SK-N-SH treated with all-trans-retinoic acid at 6 μM for 48 hours (cell line): Measurements from ENCODE around the gene KRT84.

ENCODE experiments used
- ATAC-seq: fragments of 200-7000 bp; cut with Tn5 transposase; 3 replicates; pipeline ENCODE4 v1.9.1; 2020; ENCODE audit warnings: mild to moderate bottlenecking, moderate library complexity
- ARNTL ChIP-seq: fragments of 450-650 bp; formaldehyde crosslinking; IDR thresholded peaks from 2 replicates; pipeline ENCODE4 v1.5.0; 2020; ENCODE audit warnings: low read depth, mild to moderate bottlenecking, moderate library complexity, borderline replicate concordance
- BACH2 ChIP-seq: fragments of 250-450 bp; sonication (Bioruptor Pico); IDR thresholded peaks from 2 replicates; pipeline ENCODE4 v1.9.0; 2021; ENCODE audit warnings: mild to moderate bottlenecking, borderline replicate concordance
- CREB5 ChIP-seq: fragments of 250-450 bp; sonication (Bioruptor Pico); IDR thresholded peaks from 2 replicates; pipeline ENCODE4 v1.5.1; 2020; ENCODE audit warnings: low read depth, mild to moderate bottlenecking, moderate library complexity
- CSDC2 ChIP-seq: fragments of 250-450 bp; sonication (Bioruptor Pico); IDR thresholded peaks from 2 replicates; pipeline ENCODE4 v1.5.0; 2020; ENCODE audit warnings: mild to moderate bottlenecking, moderate library complexity
- CSRNP3 ChIP-seq: fragments of 250-450 bp; sonication (Bioruptor Pico); IDR thresholded peaks from 2 replicates; pipeline ENCODE4 v1.5.1; 2021; ENCODE audit warnings: mild to moderate bottlenecking, moderate library complexity
- GLIS3 ChIP-seq: fragments of 250-450 bp; sonication (Bioruptor Pico); IDR thresholded peaks from 2 replicates; pipeline ENCODE4 v1.5.0; 2020; ENCODE audit warnings: mild to moderate bottlenecking, moderate library complexity
- ISL1 ChIP-seq: fragments of 250-450 bp; sonication (Bioruptor Pico); IDR thresholded peaks from 2 replicates; pipeline ENCODE4 v2.1.2; 2022; ENCODE audit warnings: mild to moderate bottlenecking, moderate library complexity
- OSR1 ChIP-seq: fragments of 250-450 bp; sonication (Bioruptor Pico); IDR thresholded peaks from 2 replicates; pipeline ENCODE4 v1.8.0; 2022; ENCODE audit warnings: moderate library complexity, mild to moderate bottlenecking, inconsistent platforms
- PATZ1 ChIP-seq: fragments of 250-450 bp; sonication (Bioruptor Pico); IDR thresholded peaks from 2 replicates; pipeline ENCODE4 v1.8.0; 2020; ENCODE audit warnings: mild to moderate bottlenecking, moderate library complexity, borderline replicate concordance
- POU6F1 ChIP-seq: fragments of 250-450 bp; sonication (Bioruptor Pico); IDR thresholded peaks from 2 replicates; pipeline ENCODE4 v1.8.0; 2021; ENCODE audit warnings: low read depth, mild to moderate bottlenecking, moderate library complexity, borderline replicate concordance
- PPARA ChIP-seq: fragments of 250-450 bp; sonication (Bioruptor Pico); IDR thresholded peaks from 2 replicates; pipeline ENCODE4 v1.5.0; 2020; ENCODE audit warnings: mild to moderate bottlenecking, borderline replicate concordance
- RARB ChIP-seq: fragments of 250-450 bp; sonication (Bioruptor Pico); IDR thresholded peaks from 2 replicates; pipeline ENCODE4 v1.8.0; 2021; ENCODE audit warnings: mild to moderate bottlenecking, moderate library complexity
- SNAI2 ChIP-seq: fragments of 250-450 bp; sonication (Bioruptor Pico); IDR thresholded peaks from 2 replicates; pipeline ENCODE4 v1.5.0; 2020; ENCODE audit warnings: mild to moderate bottlenecking, moderate library complexity
- TCF4 ChIP-seq: fragments of 250-450 bp; sonication (Bioruptor Pico); IDR thresholded peaks from 2 replicates; pipeline ENCODE4 v1.8.0; 2021; ENCODE audit warnings: mild to moderate bottlenecking, moderate library complexity, borderline replicate concordance
- TSHZ2 ChIP-seq: fragments of 250-450 bp; sonication (Bioruptor Pico); IDR thresholded peaks from 2 replicates; pipeline ENCODE4 v1.5.0; 2020; ENCODE audit warnings: mild to moderate bottlenecking, moderate library complexity
- ZC3H10 ChIP-seq: fragments of 250-450 bp; sonication (Bioruptor Pico); IDR thresholded peaks from 2 replicates; pipeline ENCODE4 v1.5.1; 2021; ENCODE audit warnings: mild to moderate bottlenecking, moderate library complexity
- ZFP3 ChIP-seq: fragments of 250-450 bp; sonication (Bioruptor Pico); IDR thresholded peaks from 2 replicates; pipeline ENCODE4 v1.5.0; 2020; ENCODE audit warnings: mild to moderate bottlenecking, moderate library complexity
- ZFP30 ChIP-seq: fragments of 450-650 bp; formaldehyde crosslinking; IDR thresholded peaks from 2 replicates; pipeline ENCODE4 v1.5.0; 2022; ENCODE audit warnings: mild to moderate bottlenecking, moderate library complexity
- ZNF565 ChIP-seq: fragments of 450-650 bp; formaldehyde crosslinking; conservative IDR thresholded peaks from 2 replicates; pipeline ENCODE4 v1.5.0; 2020; ENCODE audit warnings: low read depth, mild to moderate bottlenecking, moderate library complexity
- ZNF70 ChIP-seq: fragments of 450-650 bp; formaldehyde crosslinking; IDR thresholded peaks from 2 replicates; pipeline ENCODE4 v1.5.0; 2020; ENCODE audit warnings: mild to moderate bottlenecking, moderate library complexity
- ZNF8 ChIP-seq: fragments of 450-650 bp; formaldehyde crosslinking; IDR thresholded peaks from 2 replicates; pipeline ENCODE4 v1.5.0; 2020; ENCODE audit warnings: mild to moderate bottlenecking, moderate library complexity

KRT84 gene

GRCh38 chr12:52350021-52350620 lies 35.3 kb downstream of the KRT84 start:
- no peak for TF ChIP-seq ZNF565 (CRISPR knock-in tag)
- TF ChIP-seq GLIS3 (CRISPR knock-in tag): no peak
- TF ChIP-seq OSR1 (CRISPR knock-in tag): no peak
- TF ChIP-seq ZNF8 (CRISPR knock-in tag): no peak
- no peak for TF ChIP-seq TSHZ2 (CRISPR knock-in tag)
- no peak for TF ChIP-seq CSDC2 (CRISPR knock-in tag)
- no peak for TF ChIP-seq TCF4 (CRISPR knock-in tag)
- no peak for TF ChIP-seq PPARA
- no peak for TF ChIP-seq ZC3H10 (CRISPR knock-in tag)
- TF ChIP-seq ZFP3 (CRISPR knock-in tag): no peak
- TF ChIP-seq ARNTL: no peak
- no peak for TF ChIP-seq RARB (CRISPR knock-in tag)
- TF ChIP-seq CSRNP3 (CRISPR knock-in tag): no peak
- TF ChIP-seq ZNF70 (CRISPR knock-in tag): no peak
- TF ChIP-seq SNAI2: no peak
- TF ChIP-seq BACH2 (CRISPR knock-in tag): no peak
- no peak for ATAC-seq

- TF ChIP-seq ISL1 (CRISPR knock-in tag): 0 out of 2 replicates have a peak, but pooled peaks have one; percentile 16
- no peak for TF ChIP-seq ZFP3 (CRISPR knock-in tag)
- no peak for TF ChIP-seq CSDC2 (CRISPR knock-in tag)
- no peak for TF ChIP-seq PPARA
- ATAC-seq: peak; percentile 78
Measured at GRCh38 chr12:52349196-52349595, 36.3 kb downstream of the KRT84 start.

- no peak for ATAC-seq
- TF ChIP-seq CSRNP3 (CRISPR knock-in tag) (no peak), PATZ1 (CRISPR knock-in tag) (no peak), SNAI2 (no peak), ZNF565 (CRISPR knock-in tag) (no peak), ZNF8 (CRISPR knock-in tag) (no peak), POU6F1 (CRISPR knock-in tag) (no peak), ZNF70 (CRISPR knock-in tag) (no peak), GLIS3 (CRISPR knock-in tag) (no peak), CSDC2 (CRISPR knock-in tag) (no peak), ZFP30 (CRISPR knock-in tag) (no peak), TCF4 (CRISPR knock-in tag) (no peak), ISL1 (CRISPR knock-in tag) (no peak), ZFP3 (CRISPR knock-in tag) (no peak), CREB5 (CRISPR knock-in tag) (no peak)
Measured at GRCh38 chr12:52347551-52348510, 37.6 kb downstream of the KRT84 start.
